Activated naive CD4-positive, alpha-beta T cell treated with anti-CD3 and anti-CD28 coated beads, Interleukin-2, amount 50 U/mL, for 16 hours (primary cell): ENCODE data around the gene PRUNE2.
"Not testable (repeated sequence)": the region's sequence is repeated elsewhere in the genome, so short reads cannot be mapped to it uniquely, and the experiment has no call there.

Source experiments
- DNase-seq: peaks from one replicate; pipeline ENCODE4 v3.0.0-alpha.2; 2020

The PRUNE2 gene

GRCh38 chr9:76905791-76906646 is at the start of gene PRUNE2:
PRUNE2 (minus strand) TSS chr9:76906114; CDS start chr9:76905963, 151 bp downstream.
- no peak for DNase-seq

- not testable (repeated sequence) for DNase-seq
Observed at GRCh38 chr9:76955406-76955805, 49.5 kb upstream of the PRUNE2 start.

- DNase-seq, result no peak
Observed at GRCh38 chr9:76949865-76950264, 44.0 kb upstream of the PRUNE2 start.

- no peak for DNase-seq
Observed at GRCh38 chr9:76944011-76944410, 38.1 kb upstream of the PRUNE2 start.

GRCh38 chr9:76943054-76943453 is 37.1 kb upstream of the PRUNE2 start:
- DNase-seq, result no peak

GRCh38 chr9:76932757-76933156 is 26.8 kb upstream of the PRUNE2 start:
- no peak for DNase-seq

GRCh38 chr9:76932265-76932664 is 26.4 kb upstream of the PRUNE2 start:
- no peak for DNase-seq

- no peak for DNase-seq
Observed at GRCh38 chr9:76927540-76928240, 21.8 kb upstream of the PRUNE2 start.

GRCh38 chr9:76926846-76927245 is 20.9 kb upstream of the PRUNE2 start:
- DNase-seq, result no peak

- DNase-seq, result no peak
Observed at GRCh38 chr9:76926324-76926741, 20.4 kb upstream of the PRUNE2 start.

GRCh38 chr9:76921165-76921564 is 15.3 kb upstream of the PRUNE2 start:
- DNase-seq, result no peak

GRCh38 chr9:76917299-76917698 is 11.4 kb upstream of the PRUNE2 start:
- no peak for DNase-seq

- DNase-seq, result no peak
Observed at GRCh38 chr9:76916231-76916630, 10.3 kb upstream of the PRUNE2 start.

GRCh38 chr9:76913467-76913866 is 7.6 kb upstream of the PRUNE2 start:
- DNase-seq, result no peak

- DNase-seq, result no peak
Observed at GRCh38 chr9:76912636-76913275, 6.8 kb upstream of the PRUNE2 start.

- no peak for DNase-seq
Observed at GRCh38 chr9:76911971-76912370, 6.1 kb upstream of the PRUNE2 start.

- DNase-seq, result no peak
Observed at GRCh38 chr9:76910861-76911260, 4.9 kb upstream of the PRUNE2 start.

- DNase-seq, result no peak
Observed at GRCh38 chr9:76906647-76906975, 697 bp upstream of the PRUNE2 start.

- DNase-seq, result no peak
Observed at GRCh38 chr9:76904661-76905457, 1.1 kb downstream of the PRUNE2 start.

GRCh38 chr9:76902395-76902794 is 3.5 kb downstream of the PRUNE2 start:
- DNase-seq, result no peak

GRCh38 chr9:76901801-76902200 is 4.1 kb downstream of the PRUNE2 start:
- no peak for DNase-seq

- no peak for DNase-seq
Observed at GRCh38 chr9:76900884-76901440, 5.0 kb downstream of the PRUNE2 start.

GRCh38 chr9:76898786-76899185 is 7.1 kb downstream of the PRUNE2 start:
- DNase-seq, result no peak
